NT2/D1 (cell line): Measurements from ENCODE around the gene NEU4.

Source experiments
- SUZ12 ChIP-seq: IDR thresholded peaks from 2 replicates; pipeline ENCODE4 v1.6.1; 2011; ENCODE audit not compliant: insufficient read length, insufficient read depth; ENCODE audit errors: extremely low read depth
- ZNF274 ChIP-seq: IDR thresholded peaks from 2 replicates; pipeline ENCODE4 v1.6.1; 2011; ENCODE audit warnings: mild to moderate bottlenecking, low read depth, low read length

GRCh38 chr2:241801611-241802420, 7.2 kb upstream of the NEU4 start:
- TF ChIP-seq SUZ12 = no peak
- no peak for TF ChIP-seq ZNF274
